ENCODE data around the gene ANGPT4. TPM values are rescaled to one million over a fixed set of nuclear protein-coding genes. Genes with fewer than 3 reads are reported as not detected.
A peak's percentile ranks its signal among the peaks of the same experiment; 100 is the strongest.

Gene ANGPT4
- total RNA-seq, 1 experiment from 2014 or later = 0.20 TPM

DNA sequence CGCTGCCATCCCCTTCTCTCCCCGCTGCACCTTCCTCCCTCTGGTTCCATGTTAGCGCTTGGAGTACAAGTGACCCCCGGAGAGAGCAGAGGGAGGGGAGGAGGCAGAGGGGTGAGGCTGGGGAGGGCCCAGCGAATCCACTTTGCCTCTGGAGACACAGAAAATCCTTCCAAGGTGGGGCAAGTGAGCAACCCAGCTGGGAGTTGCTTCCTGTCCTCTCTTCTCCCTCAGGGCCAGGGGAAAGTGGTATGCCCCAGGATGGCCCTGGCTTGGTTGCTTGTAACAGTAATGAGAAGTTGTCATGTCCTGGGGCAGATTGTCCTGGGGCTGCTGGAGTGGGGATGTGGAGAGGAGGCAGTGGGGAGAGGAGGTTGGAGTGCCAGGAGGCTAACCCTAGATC is 691 bp upstream of the ANGPT4 start:
- Mint-ChIP-seq H3K27me3 (ENCODE audit: low read depth) (no peaks in the 10 kb centered on the region), H3K36me3 (no peaks in the 10 kb centered on the region), H3K4me1 (peaks cover 12% of the 10 kb centered on the region), H3K4me3 (peak overlapping the region; percentile 12; the same call in 1 of the 2 replicates), H3K9me3 (peaks cover 10% of the 10 kb centered on the region), H3K27ac (no peak overlapping the region)
- CTCF ChIA-PET = interaction anchor here (4.6 to 9.0 kb wide), 2 partner anchors 32 to 40 kb away, joined by 19 to 71 read pairs; no protein-coding TSS in a partner anchor
- ATAC-seq = peak; percentile 50
- no peak for DNase-seq (ENCODE audit: low spot score)
- POLR2A ChIA-PET = no interaction called here
- no peak for TF ChIP-seq ZNF281 (CRISPR knock-in tag; IDR thresholded peaks at IDR 0.05)
- TF ChIP-seq, protein P1, sequence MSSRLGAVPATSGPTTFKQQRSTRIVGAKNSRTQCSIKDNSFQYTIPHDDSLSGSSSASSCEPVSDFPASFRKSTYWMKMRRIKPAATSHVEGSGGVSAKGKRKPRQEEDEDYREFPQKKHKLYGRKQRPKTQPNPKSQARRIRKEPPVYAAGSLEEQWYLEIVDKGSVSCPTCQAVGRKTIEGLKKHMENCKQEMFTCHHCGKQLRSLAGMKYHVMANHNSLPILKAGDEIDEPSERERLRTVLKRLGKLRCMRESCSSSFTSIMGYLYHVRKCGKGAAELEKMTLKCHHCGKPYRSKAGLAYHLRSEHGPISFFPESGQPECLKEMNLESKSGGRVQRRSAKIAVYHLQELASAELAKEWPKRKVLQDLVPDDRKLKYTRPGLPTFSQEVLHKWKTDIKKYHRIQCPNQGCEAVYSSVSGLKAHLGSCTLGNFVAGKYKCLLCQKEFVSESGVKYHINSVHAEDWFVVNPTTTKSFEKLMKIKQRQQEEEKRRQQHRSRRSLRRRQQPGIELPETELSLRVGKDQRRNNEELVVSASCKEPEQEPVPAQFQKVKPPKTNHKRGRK (CRISPR knock-in tag; IDR thresholded peaks at IDR 0.05; ENCODE audit: borderline replicate concordance) = no peak
- TF ChIP-seq, protein P2, sequence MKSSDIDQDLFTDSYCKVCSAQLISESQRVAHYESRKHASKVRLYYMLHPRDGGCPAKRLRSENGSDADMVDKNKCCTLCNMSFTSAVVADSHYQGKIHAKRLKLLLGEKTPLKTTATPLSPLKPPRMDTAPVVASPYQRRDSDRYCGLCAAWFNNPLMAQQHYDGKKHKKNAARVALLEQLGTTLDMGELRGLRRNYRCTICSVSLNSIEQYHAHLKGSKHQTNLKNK (CRISPR knock-in tag; IDR thresholded peaks at IDR 0.05) = no peak

DNA sequence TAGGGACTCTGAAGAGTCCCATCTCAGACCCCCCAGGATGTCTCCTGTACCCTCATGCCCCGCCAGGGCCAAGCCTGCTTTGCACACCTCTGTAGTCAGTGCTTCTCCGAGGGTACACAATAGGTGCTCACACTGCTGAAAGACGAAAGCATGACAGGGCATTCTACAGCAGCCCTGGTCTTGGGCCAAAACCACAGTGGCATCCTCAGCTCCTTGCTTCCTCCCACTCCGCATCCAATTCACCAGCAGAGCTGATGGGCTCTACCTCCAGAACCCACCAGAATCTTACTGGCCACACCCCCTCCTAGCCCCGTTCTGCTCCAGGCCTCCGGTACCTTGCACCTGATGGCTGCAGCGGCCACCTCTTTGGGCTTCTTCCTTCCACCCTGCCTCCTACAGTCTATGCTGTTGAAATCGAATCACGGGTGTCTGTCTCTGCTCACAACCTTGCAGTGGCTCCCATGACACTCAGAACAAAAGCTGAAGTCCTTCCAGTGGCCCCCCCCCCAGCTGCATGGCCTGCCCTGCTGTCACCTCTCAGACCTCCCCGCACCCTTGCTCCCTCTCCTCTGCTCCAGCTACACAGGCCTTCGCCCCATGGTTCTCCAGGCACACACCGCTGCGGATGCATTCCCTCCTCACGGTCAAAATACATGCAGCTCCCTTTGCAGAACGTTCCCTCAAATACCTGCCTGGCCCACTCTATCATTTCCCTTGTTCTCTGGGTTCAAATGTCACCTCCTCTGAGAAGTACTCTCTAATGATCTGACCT is 1.2 kb downstream of the ANGPT4 start:
- H3K27ac Mint-ChIP-seq = no peak overlapping the region
- CTCF ChIA-PET = interaction anchor here (0.9 to 9.0 kb wide), 4 partner anchors 30 to 194 kb away, joined by 3 to 71 read pairs (median 12); no protein-coding TSS in a partner anchor
- no peaks in the 10 kb centered on the region for H3K36me3 Mint-ChIP-seq
- H3K9me3 Mint-ChIP-seq = peaks cover 2% of the 10 kb centered on the region
- POLR2A ChIA-PET = no interaction called here
- ATAC-seq (no peak), DNase-seq (ENCODE audit: low spot score) (no peak)
- no peak for TF ChIP-seq E2F1 (CRISPR knock-in tag; IDR thresholded peaks at IDR 0.05)
- no peak for TF ChIP-seq ESRRA (CRISPR knock-in tag; IDR thresholded peaks at IDR 0.05; ENCODE audit: borderline replicate concordance)
- no peak for TF ChIP-seq FOXK1 (CRISPR knock-in tag; IDR thresholded peaks at IDR 0.05)
- no peak for TF ChIP-seq JAZF1 (CRISPR knock-in tag; IDR thresholded peaks at IDR 0.05)
- no peak for TF ChIP-seq EMX1 (CRISPR knock-in tag; IDR thresholded peaks at IDR 0.05)
- TF ChIP-seq ZNF423 (CRISPR knock-in tag; IDR thresholded peaks at IDR 0.05) = no peak
- TF ChIP-seq, protein P3, sequence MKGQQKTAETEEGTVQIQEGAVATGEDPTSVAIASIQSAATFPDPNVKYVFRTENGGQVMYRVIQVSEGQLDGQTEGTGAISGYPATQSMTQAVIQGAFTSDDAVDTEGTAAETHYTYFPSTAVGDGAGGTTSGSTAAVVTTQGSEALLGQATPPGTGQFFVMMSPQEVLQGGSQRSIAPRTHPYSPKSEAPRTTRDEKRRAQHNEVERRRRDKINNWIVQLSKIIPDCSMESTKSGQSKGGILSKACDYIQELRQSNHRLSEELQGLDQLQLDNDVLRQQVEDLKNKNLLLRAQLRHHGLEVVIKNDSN (CRISPR knock-in tag; IDR thresholded peaks at IDR 0.05) = no peak
- TF ChIP-seq, protein P4, sequence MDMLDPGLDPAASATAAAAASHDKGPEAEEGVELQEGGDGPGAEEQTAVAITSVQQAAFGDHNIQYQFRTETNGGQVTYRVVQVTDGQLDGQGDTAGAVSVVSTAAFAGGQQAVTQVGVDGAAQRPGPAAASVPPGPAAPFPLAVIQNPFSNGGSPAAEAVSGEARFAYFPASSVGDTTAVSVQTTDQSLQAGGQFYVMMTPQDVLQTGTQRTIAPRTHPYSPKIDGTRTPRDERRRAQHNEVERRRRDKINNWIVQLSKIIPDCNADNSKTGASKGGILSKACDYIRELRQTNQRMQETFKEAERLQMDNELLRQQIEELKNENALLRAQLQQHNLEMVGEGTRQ (CRISPR knock-in tag; IDR thresholded peaks at IDR 0.05) = no peak
- no peak for TF ChIP-seq ZNF219 (CRISPR knock-in tag; IDR thresholded peaks at IDR 0.05; ENCODE audit: borderline replicate concordance)
- TF ChIP-seq, protein P5, sequence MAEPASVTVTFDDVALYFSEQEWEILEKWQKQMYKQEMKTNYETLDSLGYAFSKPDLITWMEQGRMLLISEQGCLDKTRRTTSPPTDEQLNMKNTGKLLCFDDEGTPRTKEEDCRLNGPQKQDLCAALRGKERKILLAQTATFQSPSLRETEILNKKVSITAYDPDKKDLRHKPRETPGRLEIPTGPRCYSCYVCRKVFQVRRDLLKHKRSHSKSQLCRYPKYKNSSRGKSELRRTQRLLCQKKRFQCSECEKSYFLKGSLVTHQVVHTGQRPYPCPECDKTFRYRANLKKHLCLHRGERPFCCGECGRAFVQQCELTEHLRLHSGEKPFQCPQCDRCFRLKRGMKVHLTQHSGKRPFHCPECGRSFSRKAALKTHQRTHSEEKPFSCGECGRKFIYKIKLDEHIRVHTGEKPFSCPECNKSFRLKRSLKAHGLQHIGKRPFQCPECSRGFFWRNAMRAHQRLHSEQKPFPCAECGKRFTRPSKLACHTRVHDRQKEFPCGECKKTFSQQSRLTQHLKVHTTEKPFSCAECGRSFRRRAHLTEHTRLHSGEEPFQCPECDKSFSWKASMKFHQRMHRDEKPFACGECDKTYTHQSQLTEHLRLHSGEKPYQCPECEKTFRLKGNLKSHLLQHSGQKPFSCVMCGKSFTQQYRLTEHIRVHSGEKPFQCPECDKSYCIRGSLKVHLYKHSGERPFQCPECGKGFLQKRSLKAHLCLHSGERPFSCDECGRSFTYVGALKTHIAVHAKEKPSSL (CRISPR knock-in tag; conservative IDR thresholded peaks at IDR 0.05) = no peak
- TF ChIP-seq CREM (CRISPR knock-in tag; IDR thresholded peaks at IDR 0.05) = no peak
- no peak for TF ChIP-seq RELA (CRISPR knock-in tag; IDR thresholded peaks at IDR 0.05; ENCODE audit: borderline replicate concordance)
- TF ChIP-seq IRF2 (CRISPR knock-in tag; IDR thresholded peaks at IDR 0.05; ENCODE audit: borderline replicate concordance, low read depth) = no peak
- no peak for TF ChIP-seq ZBTB21 (CRISPR knock-in tag; IDR thresholded peaks at IDR 0.05; ENCODE audit: borderline replicate concordance)
- H3K4me3 Mint-ChIP-seq = no peak overlapping the region
- H3K4me1 Mint-ChIP-seq = peaks cover 12% of the 10 kb centered on the region
- no peaks in the 10 kb centered on the region for H3K27me3 Mint-ChIP-seq (ENCODE audit: low read depth)

Data from WTC11 (cell line).